Measurements from ENCODE around the gene CLDND2. TPM values are rescaled to one million over a fixed set of nuclear protein-coding genes. Genes with fewer than 3 reads are reported as not detected.

The CLDND2 gene
- total and polyA plus RNA-seq, 2 of the 4 experiments (the other 2 are of a cell fraction) = not detected

DNA sequence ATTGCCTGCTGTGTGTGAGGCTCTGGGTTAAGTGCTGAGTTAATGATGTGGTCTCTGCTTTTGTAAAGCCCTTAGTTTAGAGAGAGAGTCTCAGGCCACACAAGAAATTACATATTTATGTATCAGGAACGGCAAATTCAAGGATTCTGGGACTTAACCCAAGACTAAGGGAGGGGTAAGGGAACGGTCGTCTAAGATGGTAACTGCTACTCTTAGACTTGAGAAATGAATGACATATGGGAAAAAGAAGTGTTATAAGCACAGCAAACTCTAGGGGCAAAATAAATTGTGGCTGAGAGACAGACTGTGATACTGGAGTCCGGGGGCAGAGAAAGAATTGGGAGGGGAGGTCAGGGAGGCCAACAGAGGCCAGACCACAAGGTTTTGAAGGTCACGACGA, 37.1 kb downstream of the CLDND2 start:
- CTCF ChIA-PET = no interaction called here
- Histone ChIP-seq H3K36me3 (ENCODE audit: control insufficient read depth, insufficient read depth, low read length) (no peaks in the 10 kb centered on the region), H4K20me1 (ENCODE audit: insufficient read depth, low read length) (no peaks in the 10 kb centered on the region), H2AFZ (replicated peaks; ENCODE audit: low read length, poor library complexity) (no peak overlapping the region), H3K18ac (ENCODE audit: low read depth, low read length) (no peak overlapping the region), H3K4me1 (ENCODE audit: control insufficient read depth, insufficient read depth, low read length) (no peaks in the 10 kb centered on the region), H3K79me1 (ENCODE audit: low read depth in 1 of 2, low read length in 2 of 2) (no peaks in the 10 kb centered on the region), H3K9me3 (ENCODE audit: control insufficient read depth, insufficient read depth, low read length) (no peaks in the 10 kb centered on the region), H2BK15ac (ENCODE audit: low read depth, low read length) (no peak overlapping the region), H4K5ac (ENCODE audit: low read depth, low read length) (no peak overlapping the region), H3K9ac (ENCODE audit: low read depth, low read length) (no peak overlapping the region), H2BK120ac (ENCODE audit: low read depth, low read length) (no peak overlapping the region), H4K8ac (ENCODE audit: low read depth in 2 of 2, low read length in 2 of 2) (no peak overlapping the region), H4K91ac (ENCODE audit: insufficient read depth, low read depth, low read length) (no peak overlapping the region), H3K56ac (ENCODE audit: extremely low read depth, insufficient read depth, low read length) (no peak overlapping the region), H3K9me1 (ENCODE audit: insufficient read depth, low read length) (no peaks in the 10 kb centered on the region), H2AK5ac (ENCODE audit: low read depth, low read length) (no peak overlapping the region), H3K14ac (replicated peaks; ENCODE audit: low read depth, low read length) (no peak overlapping the region), H2BK20ac (ENCODE audit: low read depth, low read length) (no peak overlapping the region), H2BK5ac (ENCODE audit: low read depth, low read length, poor library complexity, severe bottlenecking) (no peak overlapping the region), H3K27ac (ENCODE audit: insufficient read depth, low read length) (no peak overlapping the region), H3K4ac (ENCODE audit: low read depth, low read length) (no peak overlapping the region), H3K4me3 (ENCODE audit: insufficient read depth, low read depth, low read length) (no peak overlapping the region), H3K4me2 (ENCODE audit: low read depth, low read length) (no peak overlapping the region), H3K23ac (ENCODE audit: low read depth, low read length) (no peak overlapping the region), H3K27me3 (ENCODE audit: control insufficient read depth, insufficient read depth, low read length) (peaks cover 4% of the 10 kb centered on the region; the same call in 1 of the 2 replicates), H2AK9ac (replicated peaks; ENCODE audit: low read depth, low read length, poor library complexity) (no peak overlapping the region)
- POLR2A ChIA-PET (ENCODE audit: unreplicated experiment) = no interaction called here
- 64% methylated on average over 1 of the region's 6 CpGs; no CpG with 5 or more reads in 1 of the 2 experiments for WGBS, 2 experiments (ENCODE audit: extremely low coverage in 2 of 2, insufficient read length in 1 of 2)
- DNase-seq (no peak), ATAC-seq (ENCODE audit: low read depth) (no peak)
- no TSS peak for BruUV-seq (replicated peaks)
- dilution Hi-C loops (cut with HindIII; ENCODE audit: low sequenced_read_pairs, unreplicated experiment) (no loop called here), intact Hi-C loops (cut with micrococcal nuclease) (no loop called here), in situ Hi-C loops (cut with MboI; ENCODE audit: low sequenced_read_pairs) (no loop called here)
- TF ChIP-seq, protein P1, sequence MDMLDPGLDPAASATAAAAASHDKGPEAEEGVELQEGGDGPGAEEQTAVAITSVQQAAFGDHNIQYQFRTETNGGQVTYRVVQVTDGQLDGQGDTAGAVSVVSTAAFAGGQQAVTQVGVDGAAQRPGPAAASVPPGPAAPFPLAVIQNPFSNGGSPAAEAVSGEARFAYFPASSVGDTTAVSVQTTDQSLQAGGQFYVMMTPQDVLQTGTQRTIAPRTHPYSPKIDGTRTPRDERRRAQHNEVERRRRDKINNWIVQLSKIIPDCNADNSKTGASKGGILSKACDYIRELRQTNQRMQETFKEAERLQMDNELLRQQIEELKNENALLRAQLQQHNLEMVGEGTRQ (IDR thresholded peaks at IDR 0.05; ENCODE audit: low read depth, low read length) = no peak
- TF ChIP-seq CHD1 (IDR thresholded peaks at IDR 0.05; ENCODE audit: low read depth, low read length) (no peak), BHLHE40 (IDR thresholded peaks at IDR 0.05; ENCODE audit: low read depth, low read length) (no peak), CEBPB (IDR thresholded peaks at IDR 0.05; ENCODE audit: low read depth, low read length) (no peak)
